NT2/D1 (cell line): Measurements from ENCODE around the gene CPM.

Source experiments
- DNase-seq: peaks from one replicate; pipeline ENCODE4 v3.0.0-alpha.2; 2011; ENCODE audit warnings: low read depth, low spot score
- H3K27me3 ChIP-seq: 2 replicates; pipeline ENCODE4 v1.6.0; 2011; ENCODE audit warnings: mild to moderate bottlenecking; ENCODE audit not compliant: insufficient read length, insufficient read depth
- H3K36me3 ChIP-seq: 2 replicates; pipeline ENCODE4 v1.6.1; 2011; ENCODE audit warnings: mild to moderate bottlenecking, low read length, mixed read lengths; ENCODE audit not compliant: insufficient read depth, insufficient read length
- H3K4me1 ChIP-seq: 2 replicates; pipeline ENCODE4 v1.5.1; 2011; ENCODE audit not compliant: insufficient read depth, insufficient read length
- H3K4me3 ChIP-seq: 2 replicates; pipeline ENCODE4 v1.5.1; 2011; ENCODE audit warnings: low read depth; ENCODE audit not compliant: insufficient read length
- H3K9ac ChIP-seq: 2 replicates; pipeline ENCODE4 v1.6.0; 2011; ENCODE audit warnings: low read depth; ENCODE audit not compliant: insufficient read length
- H3K9me3 ChIP-seq: 2 replicates; pipeline ENCODE4 v1.5.1; 2011; ENCODE audit warnings: mild to moderate bottlenecking, low read length; ENCODE audit not compliant: insufficient read depth
- SUZ12 ChIP-seq: IDR thresholded peaks from 2 replicates; pipeline ENCODE4 v1.6.1; 2011; ENCODE audit not compliant: insufficient read length, insufficient read depth; ENCODE audit errors: extremely low read depth
- YY1 ChIP-seq: IDR thresholded peaks from 2 replicates; pipeline ENCODE4 v1.6.1; 2011; ENCODE audit not compliant: insufficient read length, insufficient read depth
- ZNF274 ChIP-seq: IDR thresholded peaks from 2 replicates; pipeline ENCODE4 v1.6.1; 2011; ENCODE audit warnings: mild to moderate bottlenecking, low read depth, low read length

Gene CPM

DNA sequence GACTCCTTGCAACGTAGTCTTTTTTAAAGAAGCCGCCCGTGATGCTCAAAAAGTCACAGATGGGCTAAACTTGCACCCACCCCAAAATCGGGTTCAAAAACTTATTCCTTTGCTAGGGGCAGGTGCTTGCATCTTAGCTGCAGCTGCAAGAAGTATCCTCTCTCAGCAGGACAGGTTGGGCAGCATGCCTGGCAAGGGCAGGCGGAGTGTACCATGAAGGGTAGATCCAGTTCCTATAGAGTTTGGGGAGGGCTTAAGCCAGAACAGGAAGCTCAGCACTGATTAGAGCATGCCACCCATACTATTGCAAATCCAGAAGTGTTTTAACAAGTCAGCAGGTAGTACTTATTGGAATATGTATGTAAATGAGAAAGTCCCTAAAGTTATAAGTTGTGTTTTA is 48.7 kb downstream of the CPM start:
- Histone ChIP-seq H3K36me3 (no peaks in the 10 kb centered on the region), H3K4me3 (no peak overlapping the region), H3K4me1 (peaks cover 2% of the 10 kb centered on the region), H3K9me3 (no peaks in the 10 kb centered on the region), H3K9ac (no peak overlapping the region), H3K27me3 (no peaks in the 10 kb centered on the region)
- no peak for DNase-seq
- TF ChIP-seq YY1 (no peak), SUZ12 (no peak), ZNF274 (no peak)

DNA sequence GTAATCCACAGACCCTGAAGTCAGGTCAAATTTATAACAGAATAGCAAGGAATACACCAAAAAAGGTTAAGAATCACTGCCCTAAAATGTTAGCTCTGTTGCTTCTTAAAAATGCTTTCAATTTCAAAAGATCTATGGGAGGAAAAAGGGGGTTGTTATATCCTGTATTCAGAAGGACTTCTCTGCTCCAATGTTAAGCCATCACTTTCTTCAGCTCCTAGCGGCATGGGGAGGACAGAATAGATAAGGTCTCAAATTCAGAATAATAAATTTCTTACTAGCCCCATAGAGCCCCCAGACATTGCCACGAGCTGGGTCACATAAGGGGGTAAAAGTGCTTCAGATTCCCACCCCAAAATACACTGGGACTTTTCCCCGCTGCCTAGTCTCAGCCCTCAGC is 49.8 kb downstream of the CPM start:
- no peak overlapping the region for H3K9ac ChIP-seq
- no peak for DNase-seq
- no peaks in the 10 kb centered on the region for H3K36me3 ChIP-seq
- H3K9me3 ChIP-seq = 0 out of 2 replicates have a peak, but pooled peaks cover 7% of the 10 kb centered on the region
- TF ChIP-seq YY1 (no peak), ZNF274 (no peak), SUZ12 (no peak)
- no peak overlapping the region for H3K4me3 ChIP-seq
- H3K27me3 ChIP-seq = no peaks in the 10 kb centered on the region
- H3K4me1 ChIP-seq = peaks cover 2% of the 10 kb centered on the region

DNA sequence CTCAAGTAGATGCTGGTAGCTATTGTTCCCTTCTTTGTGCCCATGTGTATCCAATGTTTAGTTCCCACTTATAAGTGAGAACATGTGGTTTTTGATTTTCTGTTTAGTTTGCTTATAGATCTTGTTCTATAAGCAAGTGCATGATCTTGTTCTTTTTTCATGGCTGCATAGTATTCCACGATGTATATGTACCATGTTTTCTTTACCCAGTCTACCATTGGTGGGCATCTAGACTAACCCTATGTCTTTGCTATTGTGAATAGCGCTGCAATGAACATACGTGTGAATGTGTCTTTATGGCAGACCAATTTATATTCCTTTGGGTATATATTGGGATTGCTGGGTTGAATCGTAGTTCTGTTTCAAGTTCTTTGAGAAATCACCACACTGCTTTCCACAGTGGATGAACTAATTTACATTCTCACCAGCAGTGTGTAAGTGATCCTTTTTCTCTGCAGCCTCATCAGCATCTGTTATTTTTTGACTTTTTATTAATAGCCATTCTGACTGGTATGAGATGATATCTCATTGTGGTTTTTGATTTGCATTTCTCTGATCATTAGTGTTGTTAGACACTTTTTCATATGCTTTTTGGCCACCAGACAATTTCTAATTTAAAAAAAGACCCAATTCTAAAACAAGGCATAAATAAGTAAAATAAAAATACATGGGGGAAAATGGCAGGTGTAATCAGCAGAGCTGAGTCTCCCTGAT is 50.6 kb downstream of the CPM start:
- no peak for TF ChIP-seq ZNF274
- TF ChIP-seq YY1 = no peak
- no peak for TF ChIP-seq SUZ12
- no peak for DNase-seq
- Histone ChIP-seq H3K9ac (no peak overlapping the region), H3K27me3 (no peaks in the 10 kb centered on the region), H3K36me3 (no peaks in the 10 kb centered on the region), H3K4me1 (peaks cover 2% of the 10 kb centered on the region), H3K4me3 (no peak overlapping the region), H3K9me3 (peaks cover 11% of the 10 kb centered on the region)

DNA sequence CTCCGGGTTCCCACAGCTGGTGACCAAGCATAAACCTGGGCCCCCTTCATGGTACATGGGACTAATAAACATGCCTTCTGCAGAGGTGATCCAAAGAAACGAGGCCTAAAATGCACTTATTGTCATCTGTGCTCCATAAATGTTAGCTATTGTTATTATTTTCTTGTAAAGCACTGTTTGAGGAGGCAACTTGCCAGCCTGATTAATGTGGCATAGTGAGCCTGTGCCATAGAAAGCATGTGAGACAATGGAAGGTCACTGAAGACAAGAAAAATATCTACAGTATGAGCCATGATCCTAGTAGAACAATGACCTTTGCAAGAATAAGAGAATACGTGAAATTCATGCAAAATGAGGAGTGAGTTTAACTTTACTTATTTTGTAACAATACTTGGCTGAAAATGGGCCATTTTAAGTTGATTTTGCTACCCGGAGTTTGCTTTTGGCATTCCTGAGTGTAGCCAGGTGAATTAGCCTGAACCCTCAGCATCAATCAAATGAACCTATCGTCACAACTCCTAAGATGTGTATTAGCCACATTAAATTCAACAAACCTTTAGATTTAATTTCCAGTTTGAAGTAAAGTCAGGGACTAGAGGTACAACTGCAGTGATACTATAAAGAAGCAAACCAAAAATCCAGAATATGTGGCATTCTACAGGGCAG is 52.2 kb downstream of the CPM start:
- Histone ChIP-seq H3K9ac (no peak overlapping the region), H3K4me1 (peaks cover 2% of the 10 kb centered on the region), H3K9me3 (peaks cover 14% of the 10 kb centered on the region), H3K27me3 (no peaks in the 10 kb centered on the region), H3K4me3 (no peak overlapping the region), H3K36me3 (no peaks in the 10 kb centered on the region)
- TF ChIP-seq SUZ12 (no peak), ZNF274 (no peak), YY1 (no peak)
- no peak for DNase-seq

DNA sequence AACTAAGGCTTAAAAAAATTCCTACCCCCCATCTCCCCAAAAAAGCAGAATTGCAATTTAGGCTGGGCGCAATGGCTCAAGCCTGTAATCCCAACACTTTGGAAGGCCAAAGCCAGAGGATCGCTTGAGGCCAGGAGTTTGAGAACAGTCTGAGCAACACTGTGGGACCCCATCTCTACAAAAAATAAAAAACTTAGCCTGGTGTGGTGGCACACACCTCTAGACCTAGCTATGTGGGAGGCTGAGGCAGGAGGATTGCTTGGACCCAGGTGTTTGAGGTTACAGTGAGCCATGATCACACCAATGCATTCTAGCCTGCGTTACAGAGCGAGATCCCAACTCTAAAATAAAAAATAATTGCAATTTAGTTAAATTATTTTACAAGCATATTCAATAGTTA is 54.1 kb downstream of the CPM start:
- no peak for TF ChIP-seq YY1
- TF ChIP-seq SUZ12 = no peak
- TF ChIP-seq ZNF274 = no peak
- peaks cover 14% of the 10 kb centered on the region for H3K9me3 ChIP-seq
- no peaks in the 10 kb centered on the region for H3K36me3 ChIP-seq
- H3K4me1 ChIP-seq = no peaks in the 10 kb centered on the region
- H3K27me3 ChIP-seq = no peaks in the 10 kb centered on the region
- no peak for DNase-seq
- H3K4me3 ChIP-seq = no peak overlapping the region
- no peak overlapping the region for H3K9ac ChIP-seq

DNA sequence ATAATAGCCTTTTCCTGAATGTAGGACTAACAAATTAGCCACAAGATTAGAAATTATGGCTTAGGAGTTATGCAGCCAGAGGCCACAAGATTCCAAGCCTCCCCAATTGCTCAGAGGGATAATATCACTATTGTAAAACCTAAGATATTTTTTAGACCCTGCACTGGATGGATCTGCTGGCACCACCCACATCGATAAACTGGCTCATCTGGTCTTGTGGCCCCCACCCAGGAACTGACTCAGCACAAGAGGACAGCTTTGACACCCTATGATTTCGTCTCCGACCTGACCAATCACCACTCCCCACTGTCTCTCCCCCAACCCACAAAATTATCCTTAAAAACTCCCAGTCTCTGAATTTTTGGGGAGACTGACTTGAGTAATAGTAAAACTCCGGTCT is 54.7 kb downstream of the CPM start:
- TF ChIP-seq YY1 (no peak), ZNF274 (no peak), SUZ12 (no peak)

DNA sequence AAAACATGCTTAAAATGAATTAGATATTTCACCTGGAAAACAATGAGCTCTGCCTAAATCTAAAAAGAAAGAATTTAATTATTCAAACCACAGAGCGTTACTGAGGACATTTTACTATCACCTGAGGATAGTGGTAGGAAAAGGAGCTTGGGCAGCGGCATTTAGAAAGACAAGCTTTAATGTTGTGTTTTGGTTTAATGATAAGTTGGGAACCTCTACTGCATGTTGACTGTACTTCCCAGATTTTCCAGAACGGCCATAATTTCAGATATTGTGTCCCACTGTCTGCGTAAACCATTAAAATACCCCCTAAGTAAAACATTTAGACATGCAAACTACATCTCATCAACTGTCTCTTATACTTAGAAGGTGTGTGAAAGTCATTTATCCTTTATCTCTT is 55.4 kb downstream of the CPM start:
- TF ChIP-seq SUZ12 (no peak), ZNF274 (no peak), YY1 (no peak)
- H3K27me3 ChIP-seq = no peaks in the 10 kb centered on the region
- DNase-seq = no peak

More for the DNA sequence above, 54.7 kb downstream of the CPM start:
- Histone ChIP-seq H3K27me3 (no peaks in the 10 kb centered on the region), H3K9me3 (peaks cover 14% of the 10 kb centered on the region), H3K36me3 (no peaks in the 10 kb centered on the region), H3K4me1 (no peaks in the 10 kb centered on the region), H3K9ac (no peak overlapping the region), H3K4me3 (no peak overlapping the region)
- DNase-seq = no peak

DNA sequence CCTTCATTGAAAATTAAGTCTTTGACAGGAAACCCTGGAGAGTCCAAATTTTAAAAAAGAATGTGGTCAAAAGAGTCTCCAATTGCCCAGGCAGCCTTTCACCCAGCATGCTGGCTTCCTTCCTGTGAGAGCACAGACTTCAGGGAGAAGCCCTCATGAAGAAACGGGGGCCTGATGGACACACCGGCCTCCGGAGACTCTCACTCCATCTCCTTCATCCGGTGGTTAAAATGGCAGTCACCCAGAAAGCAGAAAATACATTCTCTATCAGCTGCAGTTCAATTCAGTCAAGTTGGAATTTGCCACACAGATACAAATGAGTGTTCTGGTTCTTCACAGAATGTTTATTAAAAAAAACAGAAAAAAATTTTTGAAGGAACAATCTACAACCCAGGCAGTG is 56.5 kb downstream of the CPM start:
- Histone ChIP-seq H3K36me3 (no peaks in the 10 kb centered on the region), H3K4me1 (no peaks in the 10 kb centered on the region), H3K4me3 (no peak overlapping the region), H3K9ac (no peak overlapping the region), H3K9me3 (peaks cover 14% of the 10 kb centered on the region), H3K27me3 (no peaks in the 10 kb centered on the region)
- no peak for TF ChIP-seq ZNF274
- TF ChIP-seq SUZ12 = no peak
- no peak for TF ChIP-seq YY1
- no peak for DNase-seq

More for the DNA sequence above, 55.4 kb downstream of the CPM start:
- H3K4me1 ChIP-seq = no peaks in the 10 kb centered on the region
- peaks cover 14% of the 10 kb centered on the region for H3K9me3 ChIP-seq
- H3K4me3 ChIP-seq = no peak overlapping the region
- no peaks in the 10 kb centered on the region for H3K36me3 ChIP-seq
- H3K9ac ChIP-seq = no peak overlapping the region
